Activated CD8-positive, alpha-beta memory T cell treated with anti-CD3 and anti-CD28 coated beads, Interleukin-2, amount 50 U/mL, for 24 hours (primary cell): Measurements from ENCODE around the gene FSD1.
"Not testable (repeated sequence)": the region's sequence is repeated elsewhere in the genome, so short reads cannot be mapped to it uniquely, and the experiment has no call there.

Experiments used
- DNase-seq: peaks from one replicate; pipeline ENCODE4 v3.0.0-alpha.2; 2020; ENCODE audit errors: extremely low read depth

The FSD1 gene

GRCh38 chr19:4345342-4346019, 41.1 kb downstream of the FSD1 start:
- DNase-seq, result no peak

DNA sequence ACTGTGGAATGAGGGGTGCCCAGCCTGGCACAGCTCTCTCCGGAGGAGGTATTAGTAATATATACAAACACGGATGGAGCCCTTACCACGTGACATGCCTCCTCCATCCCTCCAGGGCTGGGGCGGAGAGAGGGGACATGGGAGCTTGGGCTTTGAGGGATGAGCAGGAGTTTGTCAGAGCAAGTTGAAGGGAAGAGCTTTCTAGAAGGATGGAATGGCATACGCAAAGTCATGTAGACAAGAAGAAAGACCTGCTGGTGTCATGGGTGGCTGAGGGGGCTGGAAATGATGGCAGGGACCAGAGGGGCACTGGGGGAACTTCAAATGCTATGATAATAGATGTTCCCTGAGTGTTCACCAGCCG, 41.6 kb downstream of the FSD1 start:
- no peak for DNase-seq

GRCh38 chr19:4347521-4347920, 43.1 kb downstream of the FSD1 start:
- no peak for DNase-seq

- not testable (repeated sequence) for DNase-seq
Measured at GRCh38 chr19:4349225-4349624, 44.8 kb downstream of the FSD1 start.

GRCh38 chr19:4350111-4350510, 45.7 kb downstream of the FSD1 start:
- no peak for DNase-seq

DNA sequence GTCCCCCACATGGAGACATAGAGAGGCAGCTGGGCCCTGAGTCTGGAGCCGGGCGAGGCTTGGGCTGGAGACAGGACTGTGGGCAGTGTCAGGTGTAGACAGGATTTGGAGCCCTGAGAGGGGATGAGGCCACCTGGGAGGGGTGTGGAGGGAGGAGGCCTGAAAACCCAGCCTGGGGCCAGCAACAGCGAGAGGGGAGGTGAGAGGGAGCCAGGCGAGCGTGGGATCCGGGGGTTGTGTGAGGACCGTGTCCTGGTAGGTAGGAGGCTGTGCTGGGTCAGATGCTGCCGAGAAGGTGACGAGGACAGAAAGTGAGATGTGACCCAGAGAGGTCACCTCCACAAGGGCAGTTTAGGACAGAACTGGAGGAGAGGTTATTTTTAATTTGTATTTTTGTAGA, 46.3 kb downstream of the FSD1 start:
- DNase-seq, result no peak

GRCh38 chr19:4352701-4353121, 48.3 kb downstream of the FSD1 start:
- DNase-seq, result peak; percentile 23

DNA sequence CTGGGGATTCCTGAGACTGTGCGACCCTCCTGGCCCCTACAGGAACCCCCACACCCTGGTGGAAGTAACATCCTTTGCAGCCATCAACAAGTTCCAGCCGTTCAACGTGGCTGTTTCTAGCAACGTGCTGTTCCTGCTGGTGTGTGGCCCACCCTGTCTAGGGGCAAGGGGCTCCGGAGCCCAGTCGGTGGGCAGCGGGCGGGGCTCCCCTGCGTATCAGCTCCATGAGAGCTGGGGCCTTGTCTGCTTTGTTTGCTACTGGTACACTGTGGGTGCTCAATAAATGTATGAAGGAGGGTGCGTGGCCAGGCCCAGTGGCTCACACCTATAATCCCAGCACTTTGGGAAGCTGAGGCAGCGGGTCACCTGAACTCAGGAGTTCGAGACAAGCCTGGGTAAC, 49.9 kb downstream of the FSD1 start:
- DNase-seq, result no peak

- DNase-seq, result no peak
Measured at GRCh38 chr19:4354897-4355296, 50.5 kb downstream of the FSD1 start.

DNA sequence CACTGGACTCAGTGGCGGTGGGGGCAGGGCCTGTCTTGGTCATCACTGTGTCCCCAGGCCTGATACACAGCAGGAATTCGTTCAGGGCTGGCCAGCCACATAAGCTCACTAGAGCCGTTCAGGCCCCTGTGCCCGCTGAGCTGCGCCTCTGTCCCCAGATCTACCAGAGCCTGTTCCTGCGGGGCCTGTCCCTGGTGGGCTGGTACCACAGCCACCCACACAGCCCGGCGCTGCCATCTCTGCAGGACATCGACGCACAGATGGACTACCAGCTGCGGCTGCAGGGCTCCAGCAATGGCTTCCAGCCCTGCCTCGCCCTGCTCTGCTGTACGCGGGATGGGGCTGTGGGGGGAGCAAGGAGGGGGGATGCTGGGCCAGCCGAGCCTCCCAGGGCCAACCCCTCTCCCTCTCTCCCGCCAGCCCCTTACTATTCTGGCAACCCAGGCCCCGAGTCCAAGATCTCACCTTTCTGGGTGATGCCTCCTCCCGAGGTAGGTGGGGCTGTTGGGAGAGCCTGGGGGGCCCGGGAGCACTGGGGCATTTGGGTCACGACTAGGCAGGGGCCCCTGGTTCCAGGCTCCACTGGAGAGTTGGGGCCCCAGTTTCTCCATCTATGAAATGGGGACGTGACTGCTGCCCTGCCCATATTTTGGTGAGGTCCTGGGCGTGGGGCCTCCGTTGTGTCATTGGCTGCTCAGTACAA, 52.8 kb downstream of the FSD1 start:
- DNase-seq, result no peak

- no peak for DNase-seq
Measured at GRCh38 chr19:4357921-4358326, 53.5 kb downstream of the FSD1 start.

- DNase-seq, result no peak
Measured at GRCh38 chr19:4358709-4359626, 54.6 kb downstream of the FSD1 start.

DNA sequence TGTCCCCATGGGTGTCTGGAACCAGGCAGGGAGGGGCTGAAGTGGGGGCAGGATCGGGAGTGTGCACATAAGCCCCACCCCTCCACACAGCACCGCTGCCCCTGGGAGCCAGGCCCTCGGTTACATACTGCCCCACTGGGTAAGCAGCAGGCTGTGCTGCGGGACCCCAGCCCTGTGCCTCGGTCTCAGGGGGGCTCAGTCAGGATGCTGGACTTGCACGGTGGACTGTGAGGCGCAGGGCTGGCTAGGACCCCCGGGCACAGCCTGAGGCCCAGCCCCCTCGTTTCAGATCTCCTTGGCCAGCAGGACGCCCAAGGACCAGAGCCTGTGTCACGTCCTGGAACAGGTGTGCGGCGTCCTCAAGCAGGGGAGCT, 55.2 kb downstream of the FSD1 start:
- no peak for DNase-seq

- no peak for DNase-seq
Measured at GRCh38 chr19:4360081-4360569, 55.7 kb downstream of the FSD1 start.

GRCh38 chr19:4360641-4361151, 56.3 kb downstream of the FSD1 start:
- no peak for DNase-seq

- no peak for DNase-seq
Measured at GRCh38 chr19:4361152-4362046, 57.0 kb downstream of the FSD1 start.

DNA sequence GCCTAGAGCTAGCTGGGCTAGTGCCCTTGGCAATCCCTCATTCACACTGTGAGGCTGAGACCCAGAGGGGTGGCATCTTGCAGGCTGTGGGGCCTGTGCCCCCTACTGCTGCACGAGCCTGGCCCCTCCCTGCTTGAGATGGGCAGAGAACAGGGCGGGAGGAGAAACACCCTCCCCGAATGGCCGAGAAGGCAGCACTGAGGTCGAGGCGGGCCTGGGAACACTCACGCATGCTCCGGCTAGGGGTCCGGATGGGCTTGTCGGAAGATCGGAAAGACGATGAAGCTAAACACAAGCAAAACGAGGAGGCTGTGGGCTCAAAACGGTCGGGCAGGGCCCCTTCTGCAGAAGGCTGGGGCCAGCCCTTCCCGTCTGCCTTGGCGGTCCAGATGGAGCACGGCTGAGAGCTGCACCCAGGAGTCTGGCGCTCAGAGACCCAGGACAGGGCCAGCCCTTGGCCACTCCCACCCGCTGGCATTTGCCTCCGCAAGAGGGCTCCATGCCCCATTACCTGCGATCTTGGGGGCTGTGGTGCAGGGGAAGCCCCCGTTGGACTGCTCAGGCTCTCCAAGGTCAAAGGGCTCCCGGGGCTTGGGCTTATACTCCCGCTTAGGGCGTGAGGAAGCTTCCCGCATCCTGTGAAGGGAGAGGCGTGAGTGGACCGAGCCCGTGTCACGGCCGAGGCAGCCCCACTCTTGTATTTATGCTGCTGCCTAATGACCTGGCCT, 57.9 kb downstream of the FSD1 start:
- no peak for DNase-seq

GRCh38 chr19:4362831-4363545, 58.6 kb downstream of the FSD1 start:
- DNase-seq, result no peak

- DNase-seq, result no peak
Measured at GRCh38 chr19:4363571-4364304, 59.3 kb downstream of the FSD1 start.
